ENCODE results near the gene UAP1.

GRCh38 chr1:162612606-162613400 lies 51.3 kb downstream of the UAP1 start:
- no peak for TF ChIP-seq CTCF (IDR thresholded peaks at IDR 0.05)
- TF ChIP-seq ZFX (IDR thresholded peaks at IDR 0.05; ENCODE audit: borderline replicate concordance): no peak

Data from 22Rv1 (cell line).